Left ventricle myocardium superior (tissue), 1 donor: ENCODE measurements around the gene UHRF1. TPM values are rescaled to one million over a fixed set of nuclear protein-coding genes. Genes with fewer than 3 reads are reported as not detected.
"Not testable (repeated sequence)": the region's sequence is repeated elsewhere in the genome, so short reads cannot be mapped to it uniquely, and the experiment has no call there.

Experiments
- ATAC-seq: fragments of 200-7000 bp; cut with Tn5 transposase; one replicate; pipeline ENCODE4 v1.9.1; 2020; ENCODE audit warnings: mild to moderate bottlenecking, moderate library complexity
- DNase-seq: peaks from one replicate; pipeline ENCODE4 v3.0.0-alpha.2; 2020
- intact Hi-C: fragments of 100-400 bp; cut with micrococcal nuclease; formaldehyde crosslinking; loops from one replicate; pipeline ENCODE4 v1.11.0; 2022
- total RNA-seq: library from RNA; stranded (reverse); fragmentation: NEBNext Ultra II Directional; extraction: Animal tissue kit (Norgen Biotek cat#: 25700); gene quantifications from one replicate; pipeline ENCODE4 v1.2.1, GENCODE V29; 2021
- donor health status: DM: no; HTN: yes; CAD: no; lungs with severe emphysema.

Gene UHRF1
- total RNA-seq, 1 donor from 2014 or later, result 1.5 TPM

GRCh38 chr19:4968462-4969291, 59.4 kb downstream of the UHRF1 start, which contains the start of gene KDM4B:
KDM4B (plus strand) TSS chr19:4969113; CDS start chr19:5032891, 63,778 bp downstream.
- ATAC-seq, result peak; percentile 95
- intact Hi-C loops, result no loop called here
- DNase-seq, result peak; percentile 100

GRCh38 chr19:4969292-4969771, 60.0 kb downstream of the UHRF1 start:
- no peak for ATAC-seq
- DNase-seq, result no peak
- intact Hi-C loops, result no loop called here

- intact Hi-C loops, result no loop called here
- DNase-seq (no peak), ATAC-seq (no peak)
Measured at GRCh38 chr19:4969772-4970531, 60.7 kb downstream of the UHRF1 start.

GRCh38 chr19:4970558-4971423, 61.5 kb downstream of the UHRF1 start:
- peak; percentile 80 for DNase-seq
- intact Hi-C loops, result no loop called here
- peak; percentile 33 for ATAC-seq

GRCh38 chr19:4971424-4971793, 62.1 kb downstream of the UHRF1 start:
- peak; percentile 56 for DNase-seq
- intact Hi-C loops, result no loop called here
- peak; percentile 13 for ATAC-seq

- DNase-seq (no peak), ATAC-seq (no peak)
- intact Hi-C loops, result no loop called here
Measured at GRCh38 chr19:4971816-4972495, 62.7 kb downstream of the UHRF1 start.

- intact Hi-C loops, result no loop called here
- DNase-seq (no peak), ATAC-seq (no peak)
Measured at GRCh38 chr19:4972509-4973230, 63.4 kb downstream of the UHRF1 start.

- DNase-seq, result no peak
- intact Hi-C loops, result no loop called here
Measured at GRCh38 chr19:4974880-4975469, 65.7 kb downstream of the UHRF1 start.

GRCh38 chr19:4975601-4976000, 66.3 kb downstream of the UHRF1 start:
- DNase-seq, intact Hi-C loops, ATAC-seq: not testable (repeated sequence)

More at GRCh38 chr19:4974880-4975469, 65.7 kb downstream of the UHRF1 start:
- ATAC-seq, result no peak

GRCh38 chr19:4976401-4977298, 67.3 kb downstream of the UHRF1 start:
- intact Hi-C loops, result no loop called here
- DNase-seq (peak; percentile 81), ATAC-seq (peak; percentile 76)

GRCh38 chr19:4977299-4978174, 68.2 kb downstream of the UHRF1 start:
- DNase-seq (peak; percentile 74), ATAC-seq (peak; percentile 27)
- intact Hi-C loops, result no loop called here

GRCh38 chr19:4979211-4979807, 70.0 kb downstream of the UHRF1 start:
- intact Hi-C loops, result no loop called here
- no peak for ATAC-seq
- no peak for DNase-seq

GRCh38 chr19:4980067-4980466, 70.8 kb downstream of the UHRF1 start:
- intact Hi-C loops, result no loop called here
- DNase-seq (no peak), ATAC-seq (no peak)

- ATAC-seq, result no peak
- intact Hi-C loops, result no loop called here
- no peak for DNase-seq
Measured at GRCh38 chr19:4980838-4981680, 71.8 kb downstream of the UHRF1 start.

GRCh38 chr19:4981681-4981958, 72.3 kb downstream of the UHRF1 start:
- DNase-seq (no peak), ATAC-seq (no peak)
- intact Hi-C loops, result no loop called here
